Measurements from ENCODE around the gene CELF4. TPM values are rescaled to one million over a fixed set of nuclear protein-coding genes. Genes with fewer than 3 reads are reported as not detected.

CELF4 gene
- polyA plus RNA-seq, 1 donor (not counting 4 experiments of a cell fraction or from before 2014, with no cell fraction given): not detected

DNA sequence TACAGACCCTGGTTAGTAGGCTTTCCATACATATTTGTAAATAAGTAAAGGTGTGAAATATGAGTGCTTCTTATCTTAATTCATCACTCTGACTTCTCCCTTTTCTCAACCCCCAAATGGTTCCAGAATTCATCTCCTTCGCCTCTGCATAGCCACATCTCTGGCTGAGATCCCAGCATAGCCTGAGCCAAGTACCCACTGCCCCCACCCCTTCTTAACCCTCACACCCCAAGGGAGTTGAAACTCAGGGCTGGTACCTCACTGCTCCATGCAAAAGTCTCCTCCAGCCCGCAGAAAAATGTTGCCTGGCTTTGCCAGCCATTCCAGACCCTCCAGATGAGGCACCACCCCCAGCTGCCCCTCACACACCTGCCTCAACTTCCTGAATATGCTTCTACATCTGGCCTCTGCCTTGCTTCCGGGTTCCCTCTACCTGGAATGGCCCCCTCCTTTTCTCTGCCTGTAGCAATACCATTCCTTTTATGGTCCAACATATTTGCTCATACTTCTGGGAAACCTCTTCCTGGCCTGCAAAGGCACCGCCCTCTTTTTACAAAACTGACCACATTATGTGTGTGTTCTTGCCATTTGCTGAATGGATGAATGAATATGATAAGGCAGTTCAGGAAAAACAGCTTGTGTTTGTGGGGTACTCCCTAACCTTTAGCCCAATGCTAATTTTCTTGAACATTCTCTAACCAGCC, 112.8 kb downstream of the CELF4 start:
- H3K9me1 ChIP-seq (ENCODE audit: control insufficient read depth, extremely low read depth, insufficient read depth, low read length): no peaks in the 10 kb centered on the region
- no peaks in the 10 kb centered on the region for H3K36me3 ChIP-seq (ENCODE audit: control insufficient read depth in 2 of 2, extremely low read depth in 1 of 2, insufficient read depth in 2 of 2, low read length in 2 of 2)
- no peak overlapping the region for H2AFZ ChIP-seq (ENCODE audit: control insufficient read depth, low read length)
- dilution Hi-C loops (cut with MboI; ENCODE audit: extremely low pct_ligation_motif_present, low sequenced_read_pairs): no loop called here
- H3K27me3 ChIP-seq (ENCODE audit: control insufficient read depth, extremely low read depth, insufficient read depth, low read length): no peaks in the 10 kb centered on the region
- FAIRE-seq (no peak), DNase-seq (ENCODE audit: low read depth, low spot score) (no peak)
- H3K9ac ChIP-seq (ENCODE audit: control insufficient read depth, extremely low read depth, insufficient read depth, low read length): no peak overlapping the region
- no peaks in the 10 kb centered on the region for H3K9me3 ChIP-seq (ENCODE audit: control insufficient read depth, low read depth, low read length)
- no peak overlapping the region for H3K4me3 ChIP-seq (ENCODE audit: control insufficient read depth in 2 of 3, extremely low read depth in 1 of 3, insufficient read depth in 2 of 3, low read depth in 1 of 3, low read length in 3 of 3)
- H3K79me2 ChIP-seq (ENCODE audit: control insufficient read depth, insufficient read depth, low read length): no peaks in the 10 kb centered on the region
- no peaks in the 10 kb centered on the region for H4K20me1 ChIP-seq (ENCODE audit: control insufficient read depth, extremely low read depth, insufficient read depth, low read length)
- no peak overlapping the region for H3K4me2 ChIP-seq (ENCODE audit: control insufficient read depth, extremely low read depth, insufficient read depth, low read depth, low read length)
- H3K4me1 ChIP-seq (ENCODE audit: control insufficient read depth, extremely low read depth, insufficient read depth, low read length): no peaks in the 10 kb centered on the region
- no peak for TF ChIP-seq EZH2 (IDR thresholded peaks at IDR 0.05; ENCODE audit: low read length)
- TF ChIP-seq, protein P1, sequence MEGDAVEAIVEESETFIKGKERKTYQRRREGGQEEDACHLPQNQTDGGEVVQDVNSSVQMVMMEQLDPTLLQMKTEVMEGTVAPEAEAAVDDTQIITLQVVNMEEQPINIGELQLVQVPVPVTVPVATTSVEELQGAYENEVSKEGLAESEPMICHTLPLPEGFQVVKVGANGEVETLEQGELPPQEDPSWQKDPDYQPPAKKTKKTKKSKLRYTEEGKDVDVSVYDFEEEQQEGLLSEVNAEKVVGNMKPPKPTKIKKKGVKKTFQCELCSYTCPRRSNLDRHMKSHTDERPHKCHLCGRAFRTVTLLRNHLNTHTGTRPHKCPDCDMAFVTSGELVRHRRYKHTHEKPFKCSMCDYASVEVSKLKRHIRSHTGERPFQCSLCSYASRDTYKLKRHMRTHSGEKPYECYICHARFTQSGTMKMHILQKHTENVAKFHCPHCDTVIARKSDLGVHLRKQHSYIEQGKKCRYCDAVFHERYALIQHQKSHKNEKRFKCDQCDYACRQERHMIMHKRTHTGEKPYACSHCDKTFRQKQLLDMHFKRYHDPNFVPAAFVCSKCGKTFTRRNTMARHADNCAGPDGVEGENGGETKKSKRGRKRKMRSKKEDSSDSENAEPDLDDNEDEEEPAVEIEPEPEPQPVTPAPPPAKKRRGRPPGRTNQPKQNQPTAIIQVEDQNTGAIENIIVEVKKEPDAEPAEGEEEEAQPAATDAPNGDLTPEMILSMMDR (optimal IDR thresholded peaks at IDR 0.05 in 1 of 3, IDR thresholded peaks at IDR 0.05 in 1 of 3, conservative IDR thresholded peaks at IDR 0.05 in 1 of 3; ENCODE audit: extremely low read depth in 1 of 3, insufficient read depth in 2 of 3, low read length in 3 of 3): no peak
- no peak overlapping the region for H3K27ac ChIP-seq (ENCODE audit: control insufficient read depth, insufficient read depth, low read length)

DNA sequence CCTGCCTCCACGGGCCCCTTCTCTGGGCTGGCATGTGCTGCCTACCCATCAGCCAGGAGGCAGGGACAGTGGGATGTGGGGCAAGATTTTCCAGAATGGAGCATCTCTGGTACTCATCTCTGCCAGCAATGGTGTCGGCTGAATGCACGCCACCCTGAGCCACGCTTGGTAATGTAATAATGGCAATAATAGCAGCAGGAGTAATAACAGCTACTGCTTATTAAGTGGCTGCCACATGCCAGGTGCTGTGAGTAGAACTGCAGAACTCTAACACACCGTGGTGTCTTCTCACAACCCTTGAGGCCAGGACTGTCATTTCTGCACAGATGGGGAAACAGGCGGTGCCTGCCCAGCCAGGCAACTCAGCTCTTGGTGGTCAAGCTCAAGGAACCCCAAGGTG, 113.6 kb downstream of the CELF4 start:
- no peak for TF ChIP-seq EZH2 (IDR thresholded peaks at IDR 0.05; ENCODE audit: low read length)
- TF ChIP-seq, protein P1 (optimal IDR thresholded peaks at IDR 0.05 in 1 of 3, IDR thresholded peaks at IDR 0.05 in 1 of 3, conservative IDR thresholded peaks at IDR 0.05 in 1 of 3; ENCODE audit: extremely low read depth in 1 of 3, insufficient read depth in 2 of 3, low read length in 3 of 3): no peak
- Histone ChIP-seq H3K36me3 (ENCODE audit: control insufficient read depth in 2 of 2, extremely low read depth in 1 of 2, insufficient read depth in 2 of 2, low read length in 2 of 2) (no peaks in the 10 kb centered on the region), H3K9me3 (ENCODE audit: control insufficient read depth, low read depth, low read length) (no peaks in the 10 kb centered on the region), H3K9ac (ENCODE audit: control insufficient read depth, extremely low read depth, insufficient read depth, low read length) (no peak overlapping the region), H2AFZ (ENCODE audit: control insufficient read depth, low read length) (no peak overlapping the region), H3K27ac (ENCODE audit: control insufficient read depth, insufficient read depth, low read length) (no peak overlapping the region), H3K9me1 (ENCODE audit: control insufficient read depth, extremely low read depth, insufficient read depth, low read length) (no peaks in the 10 kb centered on the region), H3K4me2 (ENCODE audit: control insufficient read depth, extremely low read depth, insufficient read depth, low read depth, low read length) (no peak overlapping the region), H3K4me3 (ENCODE audit: control insufficient read depth in 2 of 3, extremely low read depth in 1 of 3, insufficient read depth in 2 of 3, low read depth in 1 of 3, low read length in 3 of 3) (no peak overlapping the region), H3K79me2 (ENCODE audit: control insufficient read depth, insufficient read depth, low read length) (no peaks in the 10 kb centered on the region), H4K20me1 (ENCODE audit: control insufficient read depth, extremely low read depth, insufficient read depth, low read length) (no peaks in the 10 kb centered on the region), H3K4me1 (ENCODE audit: control insufficient read depth, extremely low read depth, insufficient read depth, low read length) (no peaks in the 10 kb centered on the region), H3K27me3 (ENCODE audit: control insufficient read depth, extremely low read depth, insufficient read depth, low read length) (no peaks in the 10 kb centered on the region)
- FAIRE-seq (no peak), DNase-seq (ENCODE audit: low read depth, low spot score) (no peak)
- dilution Hi-C loops (cut with MboI; ENCODE audit: extremely low pct_ligation_motif_present, low sequenced_read_pairs): no loop called here

Measured in keratinocyte (primary cell).